ENCODE data around the gene C1orf50. TPM values are rescaled to one million over a fixed set of nuclear protein-coding genes. Genes with fewer than 3 reads are reported as not detected.

Gene C1orf50
- total and polyA plus RNA-seq, 2 of the 4 experiments (the other 2 are of a cell fraction): 2.0 to 6.0 TPM

DNA sequence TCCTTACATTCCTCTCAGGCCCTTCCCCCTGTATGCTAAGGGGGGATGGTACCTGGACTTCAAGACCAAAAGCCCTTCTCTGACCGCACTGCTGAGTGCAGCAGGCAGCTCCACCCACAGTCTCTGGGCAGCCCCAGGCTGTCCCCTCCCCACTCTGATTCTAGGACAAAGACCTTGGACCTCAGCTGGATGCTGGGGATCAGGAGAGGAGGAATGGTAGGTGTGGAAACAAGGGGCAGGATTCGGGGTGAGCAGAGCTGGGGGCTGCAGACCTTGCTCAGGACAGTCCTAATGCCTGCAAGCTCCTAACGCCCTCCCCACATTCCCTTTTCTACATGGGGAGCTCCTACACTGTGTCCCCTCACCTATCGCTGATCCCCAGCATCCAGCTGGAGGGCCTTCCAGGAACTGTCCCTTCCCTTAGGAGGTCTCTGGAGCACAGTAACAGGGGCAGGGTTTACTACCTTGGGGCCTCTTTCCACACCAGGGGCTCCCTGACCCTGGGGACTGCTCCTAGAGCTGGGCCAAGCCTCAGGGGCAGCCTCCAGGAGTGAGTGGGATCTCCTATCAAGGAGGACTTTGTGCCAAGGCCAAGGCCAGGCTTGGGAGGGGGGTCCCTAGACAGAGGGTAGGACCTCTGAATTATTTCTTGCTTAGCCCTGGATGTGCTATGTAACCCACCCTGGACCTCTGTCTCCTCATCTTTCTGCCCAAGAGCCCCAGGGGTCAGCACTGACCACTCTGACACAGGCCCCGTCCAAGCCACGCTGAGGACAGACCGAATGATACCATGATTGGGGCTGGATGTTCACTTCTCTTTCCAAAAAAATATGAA, 32.6 kb upstream of the C1orf50 start:
- H3K4me3 ChIP-seq (ENCODE audit: insufficient read depth, low read depth, low read length): no peak overlapping the region
- peak overlapping the region; percentile 14 for H2AFZ ChIP-seq (replicated peaks; ENCODE audit: low read length, poor library complexity)
- H3K56ac ChIP-seq (ENCODE audit: extremely low read depth, insufficient read depth, low read length): no peak overlapping the region
- TF ChIP-seq, protein P1, sequence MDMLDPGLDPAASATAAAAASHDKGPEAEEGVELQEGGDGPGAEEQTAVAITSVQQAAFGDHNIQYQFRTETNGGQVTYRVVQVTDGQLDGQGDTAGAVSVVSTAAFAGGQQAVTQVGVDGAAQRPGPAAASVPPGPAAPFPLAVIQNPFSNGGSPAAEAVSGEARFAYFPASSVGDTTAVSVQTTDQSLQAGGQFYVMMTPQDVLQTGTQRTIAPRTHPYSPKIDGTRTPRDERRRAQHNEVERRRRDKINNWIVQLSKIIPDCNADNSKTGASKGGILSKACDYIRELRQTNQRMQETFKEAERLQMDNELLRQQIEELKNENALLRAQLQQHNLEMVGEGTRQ (IDR thresholded peaks at IDR 0.05; ENCODE audit: low read depth, low read length): no peak
- no peak overlapping the region for H3K14ac ChIP-seq (replicated peaks; ENCODE audit: low read depth, low read length)
- H2BK20ac ChIP-seq (ENCODE audit: low read depth, low read length): no peak overlapping the region
- no peak overlapping the region for H4K8ac ChIP-seq (ENCODE audit: low read depth in 2 of 2, low read length in 2 of 2)
- no peak overlapping the region for H2AK5ac ChIP-seq (ENCODE audit: low read depth, low read length)
- WGBS, 2 experiments (ENCODE audit: extremely low coverage in 2 of 2, insufficient read length in 1 of 2): no CpG with 5 or more reads among the region's 7 CpGs
- ATAC-seq (ENCODE audit: low read depth) (no peak), DNase-seq (no peak)
- no peak overlapping the region for H3K9ac ChIP-seq (ENCODE audit: low read depth, low read length)
- H3K36me3 ChIP-seq (ENCODE audit: control insufficient read depth, insufficient read depth, low read length): no peaks in the 10 kb centered on the region
- no peak overlapping the region for H4K5ac ChIP-seq (ENCODE audit: low read depth, low read length)
- no peak overlapping the region for H3K18ac ChIP-seq (ENCODE audit: low read depth, low read length)
- no peak overlapping the region for H3K23ac ChIP-seq (ENCODE audit: low read depth, low read length)
- no peak overlapping the region for H3K4ac ChIP-seq (ENCODE audit: low read depth, low read length)
- H2BK120ac ChIP-seq (ENCODE audit: low read depth, low read length): no peak overlapping the region
- H2BK5ac ChIP-seq (ENCODE audit: low read depth, low read length, poor library complexity, severe bottlenecking): no peak overlapping the region
- H3K27ac ChIP-seq (ENCODE audit: insufficient read depth, low read length): no peak overlapping the region
- no peaks in the 10 kb centered on the region for H4K20me1 ChIP-seq (ENCODE audit: insufficient read depth, low read length)
- no peaks in the 10 kb centered on the region for H3K4me1 ChIP-seq (ENCODE audit: control insufficient read depth, insufficient read depth, low read length)
- BruUV-seq (replicated peaks): no TSS peak
- no peak overlapping the region for H2AK9ac ChIP-seq (replicated peaks; ENCODE audit: low read depth, low read length, poor library complexity)
- H3K79me1 ChIP-seq (ENCODE audit: low read depth in 1 of 2, low read length in 2 of 2): no peaks in the 10 kb centered on the region
- H3K9me3 ChIP-seq (ENCODE audit: control insufficient read depth, insufficient read depth, low read length): no peaks in the 10 kb centered on the region
- POLR2A ChIA-PET (ENCODE audit: unreplicated experiment): no interaction called here
- no peak overlapping the region for H4K91ac ChIP-seq (ENCODE audit: insufficient read depth, low read depth, low read length)
- in situ Hi-C loops (cut with MboI; ENCODE audit: low sequenced_read_pairs) (no loop called here), dilution Hi-C loops (cut with HindIII; ENCODE audit: low sequenced_read_pairs, unreplicated experiment) (no loop called here), intact Hi-C loops (cut with micrococcal nuclease) (no loop called here)
- H3K9me1 ChIP-seq (ENCODE audit: insufficient read depth, low read length): no peaks in the 10 kb centered on the region
- CTCF ChIA-PET: no interaction called here
- no peak overlapping the region for H2BK15ac ChIP-seq (ENCODE audit: low read depth, low read length)
- H3K27me3 ChIP-seq (ENCODE audit: control insufficient read depth, insufficient read depth, low read length): no peaks in the 10 kb centered on the region; the same call in 1 of the 2 replicates
- no peak overlapping the region for H3K4me2 ChIP-seq (ENCODE audit: low read depth, low read length)
